RWPE1 (cell line): ENCODE data around the gene BCL2L12.
"Not testable (repeated sequence)": the region's sequence is repeated elsewhere in the genome, so short reads cannot be mapped to it uniquely, and the experiment has no call there.

Experiments
- CTCF ChIA-PET: fragments of 350-600 bp; sonication (Branson Sonifier 250); formaldehyde crosslinking; extraction: SDS; loops from one replicate; lab custom pipeline; 2021; lab: Yijun Ruan, JAX
- POLR2A ChIA-PET: fragments of 400-600 bp; formaldehyde crosslinking; extraction: SDS; loops from one replicate; lab custom pipeline; 2020; ENCODE audit warnings: antibody characterized with exemption; ENCODE audit not compliant: low non-redundant PET; lab: Yijun Ruan, JAX
- DNase-seq: peaks from one replicate; pipeline ENCODE4 v3.0.0; 2012; ENCODE audit warnings: low spot score
- H3K27ac ChIP-seq: fragments of 450-650 bp; 2 replicates; pipeline ENCODE4 v1.5.1; 2017
- CTCF ChIP-seq: fragments of 450-650 bp; conservative IDR thresholded peaks from 2 replicates; pipeline ENCODE4 v1.5.1; 2017; ENCODE audit warnings: low read depth, mild to moderate bottlenecking

BCL2L12 gene

GRCh38 chr19:49629659-49630058 is 36.1 kb upstream of the BCL2L12 start:
- CTCF ChIA-PET = interaction anchor here (0.7 kb wide), 1 partner anchor 12 kb away, joined by 3 read pairs; no protein-coding TSS in a partner anchor
- POLR2A ChIA-PET = no interaction called here

GRCh38 chr19:49631014-49631588 is 34.6 kb upstream of the BCL2L12 start:
- H3K27ac ChIP-seq = peak overlapping the region; percentile 39
- POLR2A ChIA-PET = interaction anchor here (0.6 kb wide), 1 partner anchor 24 kb away, joined by 7 read pairs; no protein-coding TSS in a partner anchor
- no peak for TF ChIP-seq CTCF
- CTCF ChIA-PET = no interaction called here
- no peak for DNase-seq

More at GRCh38 chr19:49629659-49630058, 36.1 kb upstream of the BCL2L12 start:
- TF ChIP-seq CTCF = no peak
- DNase-seq = no peak
- H3K27ac ChIP-seq = 0 out of 2 replicates have a peak overlapping the region, but pooled peaks have one; percentile 39

- ChIA-PET CTCF (no interaction called here), POLR2A (no interaction called here)
- TF ChIP-seq CTCF = no peak
- no peak for DNase-seq
- peak overlapping the region; percentile 100; the same call in 1 of the 2 replicates for H3K27ac ChIP-seq
These were observed 34.0 kb upstream of the BCL2L12 start for GRCh38 chr19:49631610-49632192.

- CTCF ChIA-PET = no interaction called here
These were observed 33.2 kb upstream of the BCL2L12 start for GRCh38 chr19:49632576-49632975.

GRCh38 chr19:49633273-49633672 is 32.5 kb upstream of the BCL2L12 start:
- DNase-seq, POLR2A ChIA-PET, CTCF ChIA-PET: not testable (repeated sequence)
- peak overlapping the region; percentile 100 for H3K27ac ChIP-seq

More at GRCh38 chr19:49632576-49632975, 33.2 kb upstream of the BCL2L12 start:
- peak overlapping the region; percentile 100; the same call in 1 of the 2 replicates for H3K27ac ChIP-seq
- no peak for DNase-seq
- no peak for TF ChIP-seq CTCF
- POLR2A ChIA-PET = no interaction called here

- ChIA-PET POLR2A (no interaction called here), CTCF (interaction anchor here (0.7 to 0.8 kb wide), 2 partner anchors 14 to 46 kb away, joined by 3 to 5 read pairs; no protein-coding TSS in a partner anchor)
- peak overlapping the region; percentile 100 for H3K27ac ChIP-seq
- TF ChIP-seq CTCF = no peak
- no peak for DNase-seq
These were observed 30.1 kb upstream of the BCL2L12 start for GRCh38 chr19:49635530-49636232.
